A549 (cell line): ENCODE results near the gene BNC2. TPM values are rescaled to one million over a fixed set of nuclear protein-coding genes. Genes with fewer than 3 reads are reported as not detected.

Source experiments
- ATAC-seq, 2 experiments: fragments of 200-7000 bp in 1 of 2; fragments of >200 bp in 1 of 2; cut with Nextera tagmentation in 1 of 2; cut with Tn5 transposase in 1 of 2; 3 replicates each; pipeline versions ENCODE4 v1.8.0 to v1.9.1; 2018 to 2020; ENCODE audit warnings: mild to moderate bottlenecking in 1 of 2, moderate library complexity in 1 of 2
- CTCF ChIA-PET: fragments of 300-600 bp; sonication (Branson Sonifier 250); formaldehyde crosslinking; extraction: SDS; loops from one replicate; lab custom pipeline; 2021; ENCODE audit warnings: antibody characterized with exemption, inconsistent platforms; lab: Yijun Ruan, JAX
- POLR2A ChIA-PET: fragments of 350-600 bp; formaldehyde crosslinking; extraction: SDS; loops from one replicate; lab custom pipeline; 2021; ENCODE audit warnings: antibody characterized with exemption, inconsistent platforms; lab: Yijun Ruan, JAX
- DNase-seq, 2 experiments: peaks; one replicate each; pipeline versions ENCODE4 v3.0.0 to v3.0.0-alpha.2; 2011 to 2016; ENCODE audit warnings: low read depth in 1 of 2, low spot score in 1 of 2
- FAIRE-seq: peaks from 2 replicates; lab custom pipeline; 2011; peaks lifted over from hg19 to GRCh38; lab: Jason Lieb, UNC
- H3K27ac ChIP-seq, 2 experiments: fragments of >200 bp; sonication (Bioruptor Twin); formaldehyde crosslinking; 3 replicates each; pipeline ENCODE4 v1.5.1; 2016 to 2017
- H3K4me1 ChIP-seq: fragments of >200 bp; sonication (Bioruptor Twin); formaldehyde crosslinking; 3 replicates; pipeline ENCODE4 v1.6.1; 2016
- H3K4me2 ChIP-seq: fragments of >200 bp; sonication (Bioruptor Twin); formaldehyde crosslinking; 3 replicates; pipeline ENCODE4 v1.6.1; 2016
- H3K4me3 ChIP-seq: fragments of >200 bp; sonication (Bioruptor Twin); formaldehyde crosslinking; 3 replicates; pipeline ENCODE4 v1.5.1; 2016
- H3K9me3 ChIP-seq: fragments of >200 bp; sonication (Bioruptor Twin); formaldehyde crosslinking; 3 replicates; pipeline ENCODE4 v1.6.1; 2016
- BHLHE40 ChIP-seq: IDR thresholded peaks from 2 replicates; pipeline ENCODE4 v1.6.1; 2012; ENCODE audit warnings: low read depth, low read length, inconsistent platforms
- CHD4 ChIP-seq: fragments of 200-600 bp; sonication (generic); IDR thresholded peaks from 2 replicates; pipeline ENCODE4 v1.6.1; 2016; ENCODE audit warnings: antibody characterized with exemption, mild to moderate bottlenecking, borderline replicate concordance
- EHMT2 ChIP-seq: fragments of 200-600 bp; sonication (generic); IDR thresholded peaks from 2 replicates; pipeline ENCODE4 v1.6.1; 2016; ENCODE audit warnings: antibody characterized with exemption, low read depth, mild to moderate bottlenecking, moderate library complexity
- ELK1 ChIP-seq: fragments of 150-350 bp; IDR thresholded peaks from 2 replicates; pipeline ENCODE4 v1.6.1; 2014; ENCODE audit warnings: low read depth, mild to moderate bottlenecking, low read length
- GATA3 ChIP-seq: IDR thresholded peaks from 2 replicates; pipeline ENCODE4 v1.6.1; 2012; ENCODE audit warnings: borderline replicate concordance
- HDAC2 ChIP-seq: fragments of 200-600 bp; sonication (generic); IDR thresholded peaks from 2 replicates; pipeline ENCODE4 v1.6.1; 2016
- HOXB13 ChIP-seq: fragments of 250-450 bp; sonication (Bioruptor Pico); IDR thresholded peaks from 2 replicates; pipeline ENCODE4 v1.5.0; 2020; ENCODE audit warnings: low read depth, mild to moderate bottlenecking, moderate library complexity
- HOXB5 ChIP-seq: fragments of 250-450 bp; sonication (Bioruptor Pico); IDR thresholded peaks from 2 replicates; pipeline ENCODE4 v1.5.0; 2020; ENCODE audit warnings: mild to moderate bottlenecking, moderate library complexity
- JUN ChIP-seq, 2 experiments: fragments of >200 bp; sonication (Bioruptor Twin); formaldehyde crosslinking; IDR thresholded peaks; 2 replicates in 1 of 2; 3 replicates in 1 of 2; pipeline ENCODE4 v1.6.1; 2016 to 2017
- JUNB ChIP-seq: fragments of >200 bp; sonication (Bioruptor Twin); formaldehyde crosslinking; IDR thresholded peaks from 2 replicates; pipeline ENCODE4 v1.6.1; 2016
- MAFK ChIP-seq: fragments of 450-650 bp; IDR thresholded peaks from 2 replicates; pipeline ENCODE4 v1.6.1; 2014; ENCODE audit not compliant: partially characterized antibody
- NFE2L2 ChIP-seq: fragments of 150-350 bp; conservative IDR thresholded peaks from 2 replicates; pipeline ENCODE4 v1.6.1; 2014; ENCODE audit warnings: low read length
- NR3C1 ChIP-seq: fragments of >200 bp; sonication (Bioruptor Twin); formaldehyde crosslinking; IDR thresholded peaks from 3 replicates; pipeline ENCODE4 v1.6.1; 2017
- POLR2A ChIP-seq: IDR thresholded peaks from 2 replicates; pipeline ENCODE4 v1.6.1; 2012; ENCODE audit warnings: mild to moderate bottlenecking, low read length
- RARB ChIP-seq: fragments of 250-450 bp; sonication (Bioruptor Pico); IDR thresholded peaks from 2 replicates; pipeline ENCODE4 v1.8.0; 2021; ENCODE audit warnings: mild to moderate bottlenecking, moderate library complexity
- RCOR1 ChIP-seq: fragments of 150-350 bp; IDR thresholded peaks from 2 replicates; pipeline ENCODE4 v1.6.1; 2014; ENCODE audit warnings: antibody characterized with exemption, low read length, low read depth
- ZNF302 ChIP-seq: fragments of 250-450 bp; sonication (Bioruptor Pico); IDR thresholded peaks from 2 replicates; pipeline ENCODE4 v1.9.0; 2021; ENCODE audit warnings: inconsistent platforms, mild to moderate bottlenecking, moderate library complexity
- WGBS: methylation state at CpG from one replicate; pipeline ENCODE4 v1.1.6; 2017; ENCODE audit errors: missing lambda C conversion rate; 5-methylcytosine and 5-hydroxymethylcytosine counted together
- polyA minus RNA-seq: library from RNA; depleted of rRNA, polyadenylated mRNA; stranded (reverse); fragments of >200 nt; gene quantifications from 2 replicates; pipeline ENCODE4 v1.2.3, GENCODE V29; 2011; rRNA and poly(A)+ RNA removed
- polyA plus RNA-seq, 4 experiments: library from polyadenylated mRNA; depleted of rRNA in 3 of 4; stranded (reverse); fragments of >200 nt; fragmentation: RNase III in 1 of 4; extraction: RNeasy Plus Mini Kit Qiagen cat#74134 plus additional on column Dnase treatment in 1 of 4; gene quantifications; 2 replicates in 3 of 4; 3 replicates in 1 of 4; pipeline ENCODE4 v1.2.3, GENCODE V29; 2011 to 2017
- TF ChIP-seq, protein P1 (sequence below): IDR thresholded peaks from 2 replicates; pipeline ENCODE4 v1.6.1; 2012
- TF ChIP-seq, protein P2 (sequence below): fragments of >200 bp; sonication (Bioruptor Twin); formaldehyde crosslinking; IDR thresholded peaks from 3 replicates; pipeline ENCODE4 v1.6.1; 2016
- TF ChIP-seq, protein P3 (sequence below): fragments of >200 bp; sonication (Bioruptor Twin); formaldehyde crosslinking; IDR thresholded peaks from 2 replicates; pipeline ENCODE4 v1.6.1; 2016
- TF ChIP-seq, protein P4 (sequence below): IDR thresholded peaks from 2 replicates; pipeline ENCODE4 v1.6.1; 2012

Gene BNC2
- polyA plus RNA-seq (2011; rRNA removed) (7.5 and 7.9 TPM in 2 replicates), polyA plus RNA-seq (2017; fragmentation: RNase III; extraction: RNeasy Plus Mini Kit Qiagen cat#74134 plus additional on column Dnase treatment) (6.2 to 7.6 TPM (median 6.2 TPM) in 3 replicates), polyA minus RNA-seq (22.2 and 24.9 TPM in 2 replicates)
- polyA plus RNA-seq (2012; cell fraction: cytosol; rRNA removed): 4.3 and 4.4 TPM in 2 replicates
- 5.4 and 5.7 TPM in 2 replicates for polyA plus RNA-seq (2012; cell fraction: nucleus; rRNA removed)

GRCh38 chr9:16870596-16871335, at the start of gene BNC2:
TSS of gene BNC2 (minus strand) at chr9:16870670. CDS start at chr9:16870648, 22 bp downstream.
- peak; percentile 83 to 84 for ATAC-seq
- H3K27ac ChIP-seq: peak within 1 kb of the TSS; percentile 85 to 93
- 2% methylated on average over 34 of the region's 58 CpGs for WGBS
- FAIRE-seq: no peak
- peak; percentile 61 to 62 for DNase-seq
- ChIA-PET POLR2A (interaction anchor here (0.6 to 0.8 kb wide), 2 partner anchors 52 to 964 kb away, joined by 3 to 5 read pairs; no protein-coding TSS in a partner anchor), CTCF (interaction anchor here (0.6 to 1.2 kb wide), 4 partner anchors 9 to 903 kb away, joined by 3 to 5 read pairs (median 4); no protein-coding TSS in a partner anchor)
- H3K4me1 ChIP-seq: peaks cover 30% of the 10 kb centered on the region
- H3K4me2 ChIP-seq: peak within 1 kb of the TSS; percentile 89
- H3K4me3 ChIP-seq: peak within 1 kb of the TSS; percentile 90
- no peaks in the 10 kb centered on the region for H3K9me3 ChIP-seq
- no peak for TF ChIP-seq BHLHE40
- TF ChIP-seq JUN (IDR thresholded peaks at IDR 0.05): 0 out of 5 replicates have a peak, but pooled peaks of 1 of the 2 experiments have one; percentile 20
- no peak for TF ChIP-seq POLR2A
- no peak for TF ChIP-seq HDAC2

- ATAC-seq (no peak), DNase-seq (no peak), FAIRE-seq (no peak)
- POLR2A ChIA-PET: no interaction called here
- TF ChIP-seq ZNF302 (no peak), NR3C1 (no peak), JUNB (no peak), EHMT2 (no peak), RARB (CRISPR knock-in tag) (no peak), NFE2L2 (no peak), ELK1 (no peak), MAFK (no peak), RCOR1 (no peak), JUN (IDR thresholded peaks at IDR 0.05) (no peak), HOXB5 (no peak), GATA3 (no peak), CHD4 (no peak), HOXB13 (CRISPR knock-in tag) (no peak), BHLHE40 (no peak)
- TF ChIP-seq, protein P1, sequence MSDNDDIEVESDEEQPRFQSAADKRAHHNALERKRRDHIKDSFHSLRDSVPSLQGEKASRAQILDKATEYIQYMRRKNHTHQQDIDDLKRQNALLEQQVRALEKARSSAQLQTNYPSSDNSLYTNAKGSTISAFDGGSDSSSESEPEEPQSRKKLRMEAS: no peak
- TF ChIP-seq, protein P2, sequence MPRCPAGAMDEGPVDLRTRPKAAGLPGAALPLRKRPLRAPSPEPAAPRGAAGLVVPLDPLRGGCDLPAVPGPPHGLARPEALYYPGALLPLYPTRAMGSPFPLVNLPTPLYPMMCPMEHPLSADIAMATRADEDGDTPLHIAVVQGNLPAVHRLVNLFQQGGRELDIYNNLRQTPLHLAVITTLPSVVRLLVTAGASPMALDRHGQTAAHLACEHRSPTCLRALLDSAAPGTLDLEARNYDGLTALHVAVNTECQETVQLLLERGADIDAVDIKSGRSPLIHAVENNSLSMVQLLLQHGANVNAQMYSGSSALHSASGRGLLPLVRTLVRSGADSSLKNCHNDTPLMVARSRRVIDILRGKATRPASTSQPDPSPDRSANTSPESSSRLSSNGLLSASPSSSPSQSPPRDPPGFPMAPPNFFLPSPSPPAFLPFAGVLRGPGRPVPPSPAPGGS: no peak
- TF ChIP-seq, protein P3, sequence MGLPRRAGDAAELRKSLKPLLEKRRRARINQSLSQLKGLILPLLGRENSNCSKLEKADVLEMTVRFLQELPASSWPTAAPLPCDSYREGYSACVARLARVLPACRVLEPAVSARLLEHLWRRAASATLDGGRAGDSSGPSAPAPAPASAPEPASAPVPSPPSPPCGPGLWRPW: no peak
- TF ChIP-seq, protein P4, sequence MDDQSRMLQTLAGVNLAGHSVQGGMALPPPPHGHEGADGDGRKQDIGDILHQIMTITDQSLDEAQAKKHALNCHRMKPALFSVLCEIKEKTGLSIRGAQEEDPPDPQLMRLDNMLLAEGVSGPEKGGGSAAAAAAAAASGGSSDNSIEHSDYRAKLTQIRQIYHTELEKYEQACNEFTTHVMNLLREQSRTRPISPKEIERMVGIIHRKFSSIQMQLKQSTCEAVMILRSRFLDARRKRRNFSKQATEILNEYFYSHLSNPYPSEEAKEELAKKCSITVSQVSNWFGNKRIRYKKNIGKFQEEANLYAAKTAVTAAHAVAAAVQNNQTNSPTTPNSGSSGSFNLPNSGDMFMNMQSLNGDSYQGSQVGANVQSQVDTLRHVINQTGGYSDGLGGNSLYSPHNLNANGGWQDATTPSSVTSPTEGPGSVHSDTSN: no peak
- 84% methylated on average over 4 of the region's 4 CpGs for WGBS
- peaks cover 2% of the 10 kb centered on the region; the same call in 1 of the 3 replicates for H3K9me3 ChIP-seq
- H3K27ac ChIP-seq: no peak overlapping the region
- no peaks in the 10 kb centered on the region for H3K4me1 ChIP-seq
- no peak overlapping the region for H3K4me3 ChIP-seq
- no peak overlapping the region for H3K4me2 ChIP-seq
- CTCF ChIA-PET: no interaction called here
Measured at GRCh38 chr9:16918920-16919319, 48.5 kb upstream of the BNC2 start.
